ENCODE data around the gene LIPT1.

GRCh38 chr2:99106913-99107312, 47.9 kb upstream of the LIPT1 start:
- TF ChIP-seq CTCF (IDR thresholded peaks at IDR 0.05; ENCODE audit: low read depth, low read length) (no peak), EZH2phosphoT487 (IDR thresholded peaks at IDR 0.05; ENCODE audit: low read depth) (no peak)

Measured in OCI-LY3 (cell line).